ENCODE results near the gene ADORA2A.

Gene ADORA2A

GRCh38 chr22:24433828-24434470 lies 6.5 kb downstream of the ADORA2A start:
- no peak for DNase-seq

GRCh38 chr22:24434471-24435322 lies 7.3 kb downstream of the ADORA2A start:
- peak; percentile 51 for DNase-seq

- DNase-seq = no peak
These were observed 7.9 kb downstream of the ADORA2A start for GRCh38 chr22:24435323-24435645.

- DNase-seq = no peak
These were observed 8.5 kb downstream of the ADORA2A start for GRCh38 chr22:24435861-24436371.

GRCh38 chr22:24436553-24436952 lies 9.2 kb downstream of the ADORA2A start:
- no peak for DNase-seq

GRCh38 chr22:24437091-24437490 lies 9.7 kb downstream of the ADORA2A start:
- no peak for DNase-seq

- DNase-seq = no peak
These were observed 10.4 kb downstream of the ADORA2A start for GRCh38 chr22:24437741-24438328.

GRCh38 chr22:24440270-24440717 lies 12.9 kb downstream of the ADORA2A start:
- DNase-seq = no peak

- no peak for DNase-seq
These were observed 13.5 kb downstream of the ADORA2A start for GRCh38 chr22:24440718-24441405.

GRCh38 chr22:24441406-24442351 lies 14.3 kb downstream of the ADORA2A start:
- no peak for DNase-seq

GRCh38 chr22:24442352-24442744 lies 14.9 kb downstream of the ADORA2A start:
- no peak for DNase-seq

- no peak for DNase-seq
These were observed 16.3 kb downstream of the ADORA2A start for GRCh38 chr22:24443668-24444067.

- DNase-seq = no peak
These were observed 16.9 kb downstream of the ADORA2A start for GRCh38 chr22:24444251-24444650.

- DNase-seq = no peak
These were observed 17.5 kb downstream of the ADORA2A start for GRCh38 chr22:24444729-24445466.

- no peak for DNase-seq
These were observed 18.3 kb downstream of the ADORA2A start for GRCh38 chr22:24445481-24446259.

GRCh38 chr22:24446260-24446611 lies 18.8 kb downstream of the ADORA2A start:
- DNase-seq = no peak

GRCh38 chr22:24450610-24451009 lies 23.2 kb downstream of the ADORA2A start:
- no peak for DNase-seq

- DNase-seq = no peak
These were observed 23.8 kb downstream of the ADORA2A start for GRCh38 chr22:24451162-24451561.

GRCh38 chr22:24453853-24454252 lies 26.5 kb downstream of the ADORA2A start:
- DNase-seq = no peak

GRCh38 chr22:24455039-24455438 lies 27.6 kb downstream of the ADORA2A start:
- no peak for DNase-seq
